HS-5 (cell line): ENCODE data around the gene ADGRF1.

Experiments used
- DNase-seq: peaks from one replicate; pipeline ENCODE4 v3.0.0-alpha.2; 2012; ENCODE audit warnings: low read depth

Gene ADGRF1

GRCh38 chr6:46979206-46979605, 62.9 kb downstream of the ADGRF1 start:
- DNase-seq, result no peak

- DNase-seq, result no peak
These were observed 67.3 kb downstream of the ADGRF1 start for GRCh38 chr6:46974786-46975185.

GRCh38 chr6:46973029-46973428, 69.1 kb downstream of the ADGRF1 start:
- DNase-seq, result no peak

- no peak for DNase-seq
These were observed 69.6 kb downstream of the ADGRF1 start for GRCh38 chr6:46972531-46972930.

- no peak for DNase-seq
These were observed 72.9 kb downstream of the ADGRF1 start for GRCh38 chr6:46969206-46969605.

- DNase-seq, result no peak
These were observed 74.2 kb downstream of the ADGRF1 start for GRCh38 chr6:46967826-46968349.

- DNase-seq, result no peak
These were observed 77.2 kb downstream of the ADGRF1 start for GRCh38 chr6:46964716-46965519.

- no peak for DNase-seq
These were observed 78.5 kb downstream of the ADGRF1 start for GRCh38 chr6:46963626-46964025.

GRCh38 chr6:46963039-46963438, 79.1 kb downstream of the ADGRF1 start:
- DNase-seq, result no peak

GRCh38 chr6:46961711-46962110, 80.4 kb downstream of the ADGRF1 start:
- DNase-seq, result no peak

- no peak for DNase-seq
These were observed 80.9 kb downstream of the ADGRF1 start for GRCh38 chr6:46961232-46961631.

- DNase-seq, result no peak
These were observed 82.7 kb downstream of the ADGRF1 start for GRCh38 chr6:46959419-46959818.

- no peak for DNase-seq
These were observed 85.7 kb downstream of the ADGRF1 start for GRCh38 chr6:46956409-46956808.

- DNase-seq, result no peak
These were observed 87.2 kb downstream of the ADGRF1 start for GRCh38 chr6:46954837-46955451.

GRCh38 chr6:46953921-46954320, 88.2 kb downstream of the ADGRF1 start:
- DNase-seq, result no peak

- no peak for DNase-seq
These were observed 92.4 kb downstream of the ADGRF1 start for GRCh38 chr6:46949632-46950280.

- no peak for DNase-seq
These were observed 93.4 kb downstream of the ADGRF1 start for GRCh38 chr6:46948699-46949098.
